ENCODE data around the gene NID1. TPM values are rescaled to one million over a fixed set of nuclear protein-coding genes. Genes with fewer than 3 reads are reported as not detected.
"Not testable (repeated sequence)": the region's sequence is repeated elsewhere in the genome, so short reads cannot be mapped to it uniquely, and the experiment has no call there.

NID1 gene
- total RNA-seq, 2 donors from 2014 or later: 70.6 to 86.8 TPM

- no peak for DNase-seq
- ATAC-seq: no peak
- intact Hi-C loops (cut with DNase I): no loop called here
These were observed 51.6 kb downstream of the NID1 start for GRCh38 chr1:236013330-236013729.

- intact Hi-C loops (cut with DNase I): no loop called here
- no peak for DNase-seq
These were observed 53.2 kb downstream of the NID1 start for GRCh38 chr1:236011641-236012040.

GRCh38 chr1:236010443-236010842, 54.4 kb downstream of the NID1 start:
- DNase-seq: no peak
- ATAC-seq: peak in 1 of 2 donors; percentile 5
- intact Hi-C loops (cut with DNase I): no loop called here

More at GRCh38 chr1:236011641-236012040, 53.2 kb downstream of the NID1 start:
- ATAC-seq: no peak

- intact Hi-C loops (cut with DNase I): loop anchor here in 1 of 2 donors (10.0 kb wide), 1 partner anchor 45 kb away; no protein-coding TSS in a partner anchor
- DNase-seq: no peak
- peak; percentile 51 to 59 for ATAC-seq
These were observed 55.0 kb downstream of the NID1 start for GRCh38 chr1:236009857-236010256.

GRCh38 chr1:236009191-236009590, 55.7 kb downstream of the NID1 start:
- ATAC-seq (peak in 1 of 2 donors; percentile 59), DNase-seq (no peak)
- intact Hi-C loops (cut with DNase I): loop anchor here in 1 of 2 donors (10.0 kb wide), 1 partner anchor 46 kb away; no protein-coding TSS in a partner anchor

GRCh38 chr1:236007781-236008180, 57.1 kb downstream of the NID1 start:
- intact Hi-C loops (cut with DNase I): loop anchor here in 1 of 2 donors (10.0 kb wide), 1 partner anchor 47 kb away; no protein-coding TSS in a partner anchor
- ATAC-seq: no peak
- no peak for DNase-seq

GRCh38 chr1:236003058-236003457, 61.8 kb downstream of the NID1 start:
- DNase-seq, ATAC-seq: not testable (repeated sequence)
- intact Hi-C loops (cut with DNase I): loop anchor here in 1 of 2 donors (10.0 kb wide), 1 partner anchor 52 kb away; no protein-coding TSS in a partner anchor

GRCh38 chr1:236002572-236002971, 62.3 kb downstream of the NID1 start:
- DNase-seq (no peak), ATAC-seq (no peak)
- intact Hi-C loops (cut with DNase I): loop anchor here in 1 of 2 donors (10.0 kb wide), 1 partner anchor 52 kb away; no protein-coding TSS in a partner anchor

- intact Hi-C loops (cut with DNase I): loop anchor here in 1 of 2 donors (10.0 kb wide), 1 partner anchor 53 kb away; no protein-coding TSS in a partner anchor
- DNase-seq (no peak), ATAC-seq (peak in 1 of 2 donors; percentile 8)
These were observed 62.9 kb downstream of the NID1 start for GRCh38 chr1:236002025-236002390.

- ATAC-seq (no peak), DNase-seq (no peak)
- intact Hi-C loops (cut with DNase I): loop anchor here in 1 of 2 donors (10.0 kb wide), 1 partner anchor 54 kb away; no protein-coding TSS in a partner anchor
These were observed 64.1 kb downstream of the NID1 start for GRCh38 chr1:236000781-236001180.

- intact Hi-C loops (cut with DNase I): no loop called here
- ATAC-seq (peak; percentile 54 to 55), DNase-seq (no peak)
These were observed 65.5 kb downstream of the NID1 start for GRCh38 chr1:235999259-235999925.

GRCh38 chr1:235998812-235999211, 66.1 kb downstream of the NID1 start:
- intact Hi-C loops (cut with DNase I): no loop called here
- no peak for ATAC-seq
- no peak for DNase-seq

GRCh38 chr1:235997931-235998330, 67.0 kb downstream of the NID1 start:
- intact Hi-C loops (cut with DNase I): no loop called here
- ATAC-seq (no peak), DNase-seq (no peak)

GRCh38 chr1:235997049-235997448, 67.8 kb downstream of the NID1 start:
- no peak for DNase-seq
- intact Hi-C loops (cut with DNase I): no loop called here

GRCh38 chr1:235996048-235996785, 68.7 kb downstream of the NID1 start:
- intact Hi-C loops (cut with DNase I): no loop called here
- ATAC-seq: peak in 1 of 2 donors; percentile 9
- DNase-seq: no peak

More at GRCh38 chr1:235997049-235997448, 67.8 kb downstream of the NID1 start:
- no peak for ATAC-seq

- ATAC-seq (no peak), DNase-seq (no peak)
- intact Hi-C loops (cut with DNase I): no loop called here
These were observed 69.4 kb downstream of the NID1 start for GRCh38 chr1:235995511-235995910.

GRCh38 chr1:235993652-235994051, 71.2 kb downstream of the NID1 start:
- DNase-seq (no peak), ATAC-seq (no peak)
- intact Hi-C loops (cut with DNase I): no loop called here

- no peak for ATAC-seq
- no peak for DNase-seq
- intact Hi-C loops (cut with DNase I): no loop called here
These were observed 72.0 kb downstream of the NID1 start for GRCh38 chr1:235992868-235993267.

GRCh38 chr1:235992346-235992745, 72.5 kb downstream of the NID1 start:
- DNase-seq: no peak
- intact Hi-C loops (cut with DNase I): no loop called here
- ATAC-seq: no peak

- ATAC-seq: peak in 1 of 2 donors; percentile 86
- intact Hi-C loops (cut with DNase I): no loop called here
- DNase-seq: no peak
These were observed 74.5 kb downstream of the NID1 start for GRCh38 chr1:235990330-235990795.

Data from left cardiac atrium (tissue), 4 donors.